ENCODE data around the gene UBR4.
"Not testable (repeated sequence)": the region's sequence is repeated elsewhere in the genome, so short reads cannot be mapped to it uniquely, and the experiment has no call there.

UBR4 gene

GRCh38 chr1:19187852-19188251 is 22.2 kb downstream of the UBR4 start:
- DNase-seq, result no peak

GRCh38 chr1:19186001-19186400 is 24.1 kb downstream of the UBR4 start:
- DNase-seq, result no peak

GRCh38 chr1:19182223-19182622 is 27.8 kb downstream of the UBR4 start:
- DNase-seq, result no peak

GRCh38 chr1:19180265-19180657 is 29.8 kb downstream of the UBR4 start:
- DNase-seq, result not testable (repeated sequence)

- DNase-seq, result no peak
Observed at GRCh38 chr1:19179597-19180264, 30.3 kb downstream of the UBR4 start.

- DNase-seq, result no peak
Observed at GRCh38 chr1:19178734-19179398, 31.2 kb downstream of the UBR4 start.

- DNase-seq, result no peak
Observed at GRCh38 chr1:19177811-19178210, 32.3 kb downstream of the UBR4 start.

GRCh38 chr1:19169642-19170041 is 40.4 kb downstream of the UBR4 start:
- no peak for DNase-seq

GRCh38 chr1:19167140-19167539 is 42.9 kb downstream of the UBR4 start:
- DNase-seq, result no peak

- no peak for DNase-seq
Observed at GRCh38 chr1:19166066-19166465, 44.0 kb downstream of the UBR4 start.

- DNase-seq, result no peak
Observed at GRCh38 chr1:19165501-19165900, 44.6 kb downstream of the UBR4 start.

GRCh38 chr1:19164274-19165015 is 45.6 kb downstream of the UBR4 start:
- DNase-seq, result no peak

GRCh38 chr1:19163261-19163660 is 46.8 kb downstream of the UBR4 start:
- no peak for DNase-seq

GRCh38 chr1:19160831-19161230 is 49.2 kb downstream of the UBR4 start:
- no peak for DNase-seq

GRCh38 chr1:19157653-19158052 is 52.4 kb downstream of the UBR4 start:
- no peak for DNase-seq

GRCh38 chr1:19156676-19157075 is 53.4 kb downstream of the UBR4 start:
- no peak for DNase-seq

- no peak for DNase-seq
Observed at GRCh38 chr1:19154876-19155275, 55.2 kb downstream of the UBR4 start.

- DNase-seq, result no peak
Observed at GRCh38 chr1:19153169-19153568, 56.9 kb downstream of the UBR4 start.

GRCh38 chr1:19151537-19151936 is 58.5 kb downstream of the UBR4 start:
- no peak for DNase-seq

GRCh38 chr1:19149736-19150135 is 60.3 kb downstream of the UBR4 start:
- no peak for DNase-seq

- no peak for DNase-seq
Observed at GRCh38 chr1:19140465-19140864, 69.6 kb downstream of the UBR4 start.

- DNase-seq, result no peak
Observed at GRCh38 chr1:19139711-19140110, 70.4 kb downstream of the UBR4 start.

- DNase-seq, result no peak
Observed at GRCh38 chr1:19138958-19139581, 71.0 kb downstream of the UBR4 start.

GRCh38 chr1:19138331-19138730 is 71.7 kb downstream of the UBR4 start:
- DNase-seq, result no peak

All from NK-92 treated with Interleukin-12 subunit alpha and Interleukin-12 subunit beta, amount 100 ng/mL, for 24 hours (cell line).